ENCODE results near the gene TTC21A.

GRCh38 chr3:39150148-39150802, 42.8 kb downstream of the TTC21A start:
- TF ChIP-seq POLR2AphosphoS5 (IDR thresholded peaks at IDR 0.05; ENCODE audit: low read depth) = no peak
- TF ChIP-seq CREB1 (CRISPR knock-in tag; IDR thresholded peaks at IDR 0.05; ENCODE audit: low read depth) = no peak
- no peak for TF ChIP-seq CTCF (conservative IDR thresholded peaks at IDR 0.05; ENCODE audit: low read depth in 2 of 2)
- no peak for TF ChIP-seq JUNB (IDR thresholded peaks at IDR 0.05; ENCODE audit: unreplicated experiment)
- no peak for TF ChIP-seq ZNF114 (CRISPR knock-in tag; IDR thresholded peaks at IDR 0.05)

Data from GM23338 (cell line).